ENCODE results near the gene CTDSPL. TPM values are rescaled to one million over a fixed set of nuclear protein-coding genes. Genes with fewer than 3 reads are reported as not detected.
A peak's percentile ranks its signal among the peaks of the same experiment; 100 is the strongest.
"Not testable (repeated sequence)": the region's sequence is repeated elsewhere in the genome, so short reads cannot be mapped to it uniquely, and the experiment has no call there.

The CTDSPL gene
- total RNA-seq, 6 donors from 2014 or later, result 35.6 to 78.1 (median 55.5) TPM

DNA sequence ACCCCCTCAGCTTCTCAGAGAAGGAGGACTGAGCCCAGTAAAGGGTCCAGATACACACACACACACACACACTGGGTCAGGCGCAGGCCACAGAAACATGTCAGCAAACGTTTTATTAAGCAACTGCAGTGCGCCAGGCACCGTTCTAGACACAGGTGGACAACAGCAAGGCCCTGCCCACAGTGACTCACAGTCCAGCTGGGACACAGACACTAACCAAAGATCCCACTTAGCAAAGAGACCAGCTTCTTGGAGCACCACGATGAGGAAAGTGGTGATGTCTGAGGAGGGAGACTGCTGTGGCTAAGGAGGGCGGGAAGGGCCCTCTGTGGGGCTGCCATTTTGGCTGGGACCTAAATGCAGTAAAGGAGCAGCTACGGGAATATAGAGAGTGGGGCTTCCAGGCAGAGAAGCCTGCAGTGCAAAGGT, 126.1 kb downstream of the CTDSPL start:
- H3K9me3 ChIP-seq, result no peaks in the 10 kb centered on the region
- DNase-seq (peak in 1 of 2 donors; percentile 73), ATAC-seq (ENCODE audit: low FRiP score in 2 of 2) (no peak)
- H3K27me3 ChIP-seq, result no peaks in the 10 kb centered on the region
- peaks cover 10 to 37% (median 24%) of the 10 kb centered on the region in 4 donors for H3K4me1 ChIP-seq
- no peak overlapping the region for H3K4me3 ChIP-seq
- peaks cover 0 to 9% (median 0%) of the 10 kb centered on the region in 4 donors for H3K36me3 ChIP-seq
- TF ChIP-seq POLR2A (IDR thresholded peaks at IDR 0.05) (no peak), POLR2AphosphoS5 (IDR thresholded peaks at IDR 0.05) (no peak), EP300 (IDR thresholded peaks at IDR 0.05) (no peak)
- TF ChIP-seq, protein P1, sequence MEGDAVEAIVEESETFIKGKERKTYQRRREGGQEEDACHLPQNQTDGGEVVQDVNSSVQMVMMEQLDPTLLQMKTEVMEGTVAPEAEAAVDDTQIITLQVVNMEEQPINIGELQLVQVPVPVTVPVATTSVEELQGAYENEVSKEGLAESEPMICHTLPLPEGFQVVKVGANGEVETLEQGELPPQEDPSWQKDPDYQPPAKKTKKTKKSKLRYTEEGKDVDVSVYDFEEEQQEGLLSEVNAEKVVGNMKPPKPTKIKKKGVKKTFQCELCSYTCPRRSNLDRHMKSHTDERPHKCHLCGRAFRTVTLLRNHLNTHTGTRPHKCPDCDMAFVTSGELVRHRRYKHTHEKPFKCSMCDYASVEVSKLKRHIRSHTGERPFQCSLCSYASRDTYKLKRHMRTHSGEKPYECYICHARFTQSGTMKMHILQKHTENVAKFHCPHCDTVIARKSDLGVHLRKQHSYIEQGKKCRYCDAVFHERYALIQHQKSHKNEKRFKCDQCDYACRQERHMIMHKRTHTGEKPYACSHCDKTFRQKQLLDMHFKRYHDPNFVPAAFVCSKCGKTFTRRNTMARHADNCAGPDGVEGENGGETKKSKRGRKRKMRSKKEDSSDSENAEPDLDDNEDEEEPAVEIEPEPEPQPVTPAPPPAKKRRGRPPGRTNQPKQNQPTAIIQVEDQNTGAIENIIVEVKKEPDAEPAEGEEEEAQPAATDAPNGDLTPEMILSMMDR (IDR thresholded peaks at IDR 0.05), result no peak
- H3K27ac ChIP-seq, result peak overlapping the region in 3 of 4 donors; percentile 71 to 86 (median 83)
- WGBS, 2 donors, result 62 to 72% methylated on average over 7 of the region's 7 CpGs

DNA sequence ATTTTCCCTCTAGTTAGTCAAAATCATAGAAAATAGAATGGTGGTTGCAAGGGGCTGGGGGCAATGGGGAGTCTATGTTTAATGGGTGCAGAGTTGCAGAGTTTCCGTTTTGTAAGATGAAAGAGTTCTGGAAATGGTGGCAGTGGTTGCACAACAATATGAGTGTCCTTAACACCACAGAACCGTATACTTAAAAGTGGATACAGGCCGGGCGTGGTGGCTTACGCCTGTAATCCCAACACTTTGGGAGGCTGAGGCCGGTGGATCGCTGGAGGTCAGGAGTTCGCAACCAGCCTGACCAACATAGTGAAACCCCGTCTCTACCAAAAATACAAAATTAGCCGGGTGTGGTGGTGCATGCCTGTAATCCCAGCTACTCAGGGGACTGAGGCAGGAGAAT, 126.7 kb downstream of the CTDSPL start:
- not testable (repeated sequence) for H3K4me3 ChIP-seq; ATAC-seq (ENCODE audit: low FRiP score in 2 of 2); H3K9me3 ChIP-seq; H3K36me3 ChIP-seq; H3K27me3 ChIP-seq
- DNase-seq, result peak in 1 of 2 donors; percentile 67
- Histone ChIP-seq H3K27ac (peak overlapping the region in 2 of 4 donors; percentile 83 to 86), H3K4me1 (peaks cover 13 to 43% (median 28%) of the 10 kb centered on the region in 4 donors)
- 65 to 75% methylated on average over 10 of the region's 10 CpGs for WGBS, 2 donors

DNA sequence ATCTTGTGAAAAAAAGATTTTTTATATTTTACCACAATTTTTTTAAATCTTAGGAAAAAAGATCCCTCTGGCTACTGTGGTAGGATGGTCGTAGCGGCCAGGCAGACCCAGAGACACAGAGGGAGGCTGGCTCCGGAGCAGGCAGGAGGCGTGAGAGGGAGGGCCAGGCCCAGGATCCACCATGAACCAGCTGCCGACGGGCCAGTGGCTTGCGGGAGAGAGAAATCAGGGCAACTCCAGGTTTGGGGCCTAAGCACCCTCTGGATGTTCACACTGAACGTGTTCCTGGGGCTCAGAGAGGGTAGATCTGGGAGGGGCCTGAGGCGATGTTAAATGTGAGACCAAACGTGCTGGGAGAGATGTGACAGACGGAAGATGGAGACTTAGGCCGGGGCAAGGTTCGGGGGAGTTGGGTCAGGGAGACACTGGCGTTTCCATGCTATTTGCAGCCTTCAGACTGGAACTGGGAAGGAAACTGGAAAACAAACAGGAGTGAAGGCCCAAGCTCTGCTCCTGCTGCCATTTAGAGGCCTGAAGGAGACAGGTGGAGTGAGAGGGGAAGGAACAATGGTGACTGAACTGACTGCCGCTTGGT, 127.3 kb downstream of the CTDSPL start:
- Histone ChIP-seq H3K27ac (peak overlapping the region in 1 of 4 donors; percentile 83), H3K4me3 (no peak overlapping the region), H3K27me3 (no peaks in the 10 kb centered on the region), H3K4me1 (peaks cover 18 to 49% (median 33%) of the 10 kb centered on the region in 4 donors), H3K36me3 (peaks cover 0 to 6% (median 0%) of the 10 kb centered on the region in 4 donors), H3K9me3 (no peaks in the 10 kb centered on the region)
- ATAC-seq (ENCODE audit: low FRiP score in 2 of 2) (no peak), DNase-seq (no peak)
- WGBS, 2 donors, result 90 to 92% methylated on average over 15 of the region's 15 CpGs
- TF ChIP-seq, protein P1 (IDR thresholded peaks at IDR 0.05), result no peak
- no peak for TF ChIP-seq EP300 (IDR thresholded peaks at IDR 0.05)
- TF ChIP-seq POLR2A (IDR thresholded peaks at IDR 0.05), result no peak
- no peak for TF ChIP-seq POLR2AphosphoS5 (IDR thresholded peaks at IDR 0.05)

DNA sequence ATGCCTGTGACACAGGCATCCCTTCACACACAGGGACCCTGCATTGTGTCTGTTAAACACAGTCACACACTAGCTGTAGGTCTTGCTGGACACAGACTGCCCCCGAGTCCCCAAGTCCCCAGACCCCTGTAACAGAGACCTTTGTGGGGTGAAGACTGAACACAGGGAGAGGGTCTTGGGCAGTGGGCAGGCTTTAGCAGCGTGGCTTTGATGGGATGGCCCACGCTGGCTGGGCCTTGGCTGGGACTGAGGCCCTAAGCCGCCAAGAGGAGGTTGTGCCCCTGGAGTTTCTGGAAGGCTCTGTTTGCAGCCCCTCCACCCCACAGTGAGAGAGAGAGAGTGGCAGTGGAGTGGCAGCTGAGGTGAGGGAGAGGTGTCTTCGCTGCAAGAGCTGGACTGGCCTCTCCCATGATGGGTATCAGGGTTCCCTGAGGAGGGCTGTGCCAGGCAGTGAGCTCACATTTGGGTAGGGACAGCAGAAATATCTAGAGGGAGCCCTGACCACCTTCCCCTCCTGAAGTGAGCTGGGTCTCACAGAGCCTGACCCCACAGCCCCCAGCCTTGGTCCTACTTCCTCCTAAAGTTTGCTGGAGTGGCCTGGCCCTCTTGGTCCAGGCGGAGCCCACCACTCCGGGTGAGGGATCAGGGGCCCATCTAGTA, 128.3 kb downstream of the CTDSPL start:
- Histone ChIP-seq H3K27me3 (no peaks in the 10 kb centered on the region), H3K36me3 (peaks cover 0 to under 1% (median 0%) of the 10 kb centered on the region in 4 donors), H3K4me3 (no peak overlapping the region), H3K27ac (peak overlapping the region in 2 of 4 donors; percentile 66 to 83), H3K9me3 (no peaks in the 10 kb centered on the region), H3K4me1 (peaks cover 20 to 52% (median 39%) of the 10 kb centered on the region in 4 donors)
- TF ChIP-seq EP300 (IDR thresholded peaks at IDR 0.05) (no peak), POLR2AphosphoS5 (IDR thresholded peaks at IDR 0.05) (no peak)
- no peak for DNase-seq
- no peak for ATAC-seq (ENCODE audit: low FRiP score in 2 of 2)
- 97 to 100% methylated on average over 2 to 7 of the region's 7 CpGs for WGBS, 2 donors

DNA sequence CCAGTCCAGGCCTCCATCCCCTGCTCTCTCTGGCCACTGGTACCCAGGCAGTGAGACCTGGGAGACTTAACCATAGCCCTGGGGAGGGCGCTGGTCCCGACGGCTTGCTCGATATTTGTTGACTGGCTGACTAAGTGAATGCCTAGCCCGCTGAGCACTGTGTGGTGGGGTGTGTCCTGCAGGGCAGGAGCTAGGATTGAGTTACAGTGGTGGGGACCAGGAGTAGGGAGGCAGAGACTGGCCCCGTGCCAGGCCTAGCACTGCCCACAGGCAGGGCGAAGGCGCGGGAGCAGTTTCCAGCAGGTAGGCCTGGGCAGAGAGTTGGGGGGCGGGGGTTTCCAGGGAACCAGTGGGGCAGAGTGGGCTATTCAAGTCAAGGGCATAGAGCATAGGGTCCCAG, 128.8 kb downstream of the CTDSPL start, which contains the start of gene VILL:
Gene VILL (plus strand): TSS at position 260 of the 400 bp plus-strand sequence. CDS start 2,887 bp downstream, outside the sequence.
- ATAC-seq (ENCODE audit: low FRiP score in 2 of 2) (no peak), DNase-seq (peak in 1 of 2 donors; percentile 66)
- TF ChIP-seq, protein P1 (IDR thresholded peaks at IDR 0.05), result no peak
- peak in 1 of 4 donors; percentile 30 for TF ChIP-seq POLR2A (IDR thresholded peaks at IDR 0.05)
- Histone ChIP-seq H3K9me3 (no peaks in the 10 kb centered on the region), H3K4me3 (peak within 1 kb of the TSS in 3 of 4 donors; percentile 14 to 36 (median 15)), H3K27me3 (no peaks in the 10 kb centered on the region), H3K36me3 (no peaks in the 10 kb centered on the region), H3K4me1 (peaks cover 22 to 52% (median 40%) of the 10 kb centered on the region in 4 donors), H3K27ac (peak within 1 kb of the TSS in 3 of 4 donors; percentile 32 to 83 (median 66))
- WGBS, 2 donors, result 44 to 87% methylated on average over 5 to 7 of the region's 10 CpGs
